ENCODE measurements around the gene NME7.
"Not testable (repeated sequence)": the region's sequence is repeated elsewhere in the genome, so short reads cannot be mapped to it uniquely, and the experiment has no call there.

DNA sequence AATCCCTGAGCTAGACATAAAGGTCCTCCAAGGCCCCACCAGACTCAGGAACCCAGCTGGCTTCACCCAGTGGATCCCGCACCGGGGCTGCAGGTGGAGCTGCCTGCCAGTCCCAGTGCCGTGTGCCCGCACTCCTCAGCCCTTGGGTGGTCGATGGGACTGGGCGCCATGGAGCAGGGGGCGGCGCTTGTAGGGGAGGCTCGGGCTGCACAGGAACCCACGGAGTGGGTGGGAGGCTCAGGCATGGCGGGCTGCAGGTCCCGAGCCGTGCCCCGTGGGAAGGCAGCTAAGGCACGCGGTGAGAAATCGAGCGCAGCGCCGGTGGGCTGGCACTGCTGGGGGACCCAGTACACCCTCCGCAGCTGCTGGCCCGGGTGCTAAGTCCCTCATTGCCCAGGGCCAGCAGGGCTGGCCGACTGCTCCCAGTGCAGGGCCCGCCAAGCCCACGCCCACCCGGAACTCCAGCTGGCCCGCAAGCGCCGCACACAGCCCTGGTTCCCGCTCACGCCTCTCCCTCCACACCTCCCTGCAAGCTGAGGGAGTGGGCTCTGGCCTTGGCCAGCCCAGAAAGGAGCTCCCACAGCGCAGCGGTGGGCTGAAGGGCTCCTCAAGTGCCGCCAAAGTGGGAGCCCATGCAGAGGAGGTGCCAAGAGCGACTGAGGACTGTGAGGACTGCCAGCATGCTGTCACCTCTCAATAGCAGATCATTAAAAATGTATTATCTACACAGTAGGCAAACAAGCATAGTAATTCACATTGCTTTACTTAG, 30.5 kb downstream of the NME7 start:
- TF ChIP-seq, protein P1, sequence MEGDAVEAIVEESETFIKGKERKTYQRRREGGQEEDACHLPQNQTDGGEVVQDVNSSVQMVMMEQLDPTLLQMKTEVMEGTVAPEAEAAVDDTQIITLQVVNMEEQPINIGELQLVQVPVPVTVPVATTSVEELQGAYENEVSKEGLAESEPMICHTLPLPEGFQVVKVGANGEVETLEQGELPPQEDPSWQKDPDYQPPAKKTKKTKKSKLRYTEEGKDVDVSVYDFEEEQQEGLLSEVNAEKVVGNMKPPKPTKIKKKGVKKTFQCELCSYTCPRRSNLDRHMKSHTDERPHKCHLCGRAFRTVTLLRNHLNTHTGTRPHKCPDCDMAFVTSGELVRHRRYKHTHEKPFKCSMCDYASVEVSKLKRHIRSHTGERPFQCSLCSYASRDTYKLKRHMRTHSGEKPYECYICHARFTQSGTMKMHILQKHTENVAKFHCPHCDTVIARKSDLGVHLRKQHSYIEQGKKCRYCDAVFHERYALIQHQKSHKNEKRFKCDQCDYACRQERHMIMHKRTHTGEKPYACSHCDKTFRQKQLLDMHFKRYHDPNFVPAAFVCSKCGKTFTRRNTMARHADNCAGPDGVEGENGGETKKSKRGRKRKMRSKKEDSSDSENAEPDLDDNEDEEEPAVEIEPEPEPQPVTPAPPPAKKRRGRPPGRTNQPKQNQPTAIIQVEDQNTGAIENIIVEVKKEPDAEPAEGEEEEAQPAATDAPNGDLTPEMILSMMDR (IDR thresholded peaks at IDR 0.05; ENCODE audit: low read length): not testable (repeated sequence)
- not testable (repeated sequence) for TF ChIP-seq EZH2 (IDR thresholded peaks at IDR 0.05; ENCODE audit: borderline replicate concordance, low read length)

Measured in OCI-LY1 (cell line).